CD4-positive, alpha-beta T cell (primary cell): Measurements from ENCODE around the gene MKKS. TPM values are rescaled to one million over a fixed set of nuclear protein-coding genes. Genes with fewer than 3 reads are reported as not detected.
A peak's percentile ranks its signal among the peaks of the same experiment; 100 is the strongest.

Experiments used
- ATAC-seq: fragments of 200-7000 bp; cut with Tn5 transposase; one replicate; pipeline ENCODE4 v1.10.0; 2022; ENCODE audit warnings: mild to moderate bottlenecking; ENCODE audit not compliant: poor library complexity
- CTCF ChIA-PET: fragments of 350-600 bp; sonication (Branson Sonifier 250); formaldehyde crosslinking; loops from one replicate; lab custom pipeline; 2021; ENCODE audit warnings: antibody characterized with exemption, inconsistent platforms; lab: Charles Lee
- POLR2A ChIA-PET: fragments of 350-600 bp; sonication (Branson Sonifier 250); formaldehyde crosslinking; loops from one replicate; lab custom pipeline; 2021; ENCODE audit warnings: antibody characterized with exemption, inconsistent platforms; lab: Charles Lee
- DNase-seq, 14 experiments: peaks; one replicate each; pipeline ENCODE4 v3.0.0-alpha.2; 2013 to 2020; ENCODE audit warnings: mixed read lengths in 2 of 14
- H3K27ac ChIP-seq, 2 donors: one replicate each; pipeline versions ENCODE4 v1.5.1 to v1.7.0; 2013; ENCODE audit warnings: low read length in 2 of 2, low read depth in 1 of 2, mild to moderate bottlenecking in 1 of 2
- H3K27me3 ChIP-seq, 2 experiments: 1 replicate in 1 of 2; 2 replicates in 1 of 2; pipeline versions ENCODE4 v1.6.1 to v1.7.0; 2013; ENCODE audit warnings: low read length in 2 of 2, control low read depth in 1 of 2, mild to moderate bottlenecking in 1 of 2, moderate library complexity in 1 of 2; ENCODE audit not compliant: insufficient read depth in 2 of 2, control insufficient read depth in 1 of 2
- H3K36me3 ChIP-seq: one replicate; pipeline ENCODE4 v1.6.1; 2013; ENCODE audit warnings: low read length, control low read depth; ENCODE audit not compliant: insufficient read depth
- H3K4me1 ChIP-seq: one replicate; pipeline ENCODE4 v1.6.1; 2013; ENCODE audit warnings: low read length, control low read depth; ENCODE audit not compliant: insufficient read depth
- H3K4me3 ChIP-seq: one replicate; pipeline ENCODE4 v1.5.1; 2013; ENCODE audit warnings: mild to moderate bottlenecking, low read length, moderate library complexity
- H3K9me3 ChIP-seq, 2 experiments: 1 replicate in 1 of 2; 2 replicates in 1 of 2; pipeline versions ENCODE4 v1.6.1 to v1.7.0; 2013; ENCODE audit warnings: low read length in 2 of 2, mild to moderate bottlenecking in 2 of 2, control low read depth in 1 of 2, moderate library complexity in 1 of 2; ENCODE audit not compliant: control insufficient read depth in 1 of 2, insufficient read depth in 1 of 2
- H3K27ac Mint-ChIP-seq: one replicate; pipeline ENCODE4 v1.8.0; 2020; ENCODE audit warnings: mixed read lengths
- H3K27me3 Mint-ChIP-seq: one replicate; pipeline ENCODE4 v1.8.0; 2021; ENCODE audit warnings: mixed read lengths
- H3K36me3 Mint-ChIP-seq: one replicate; pipeline ENCODE4 v1.8.0; 2021; ENCODE audit warnings: low read depth, mixed read lengths
- H3K4me1 Mint-ChIP-seq: one replicate; pipeline ENCODE4 v1.8.0; 2021; ENCODE audit warnings: low read depth, mixed read lengths
- H3K4me3 Mint-ChIP-seq: one replicate; pipeline ENCODE4 v1.8.0; 2020; ENCODE audit warnings: mild to moderate bottlenecking, mixed read lengths
- H3K9me3 Mint-ChIP-seq: one replicate; pipeline ENCODE4 v1.8.0; 2020; ENCODE audit warnings: mixed read lengths
- intact Hi-C, 2 experiments: fragments of 100-400 bp; cut with DNase I in 1 of 2; cut with micrococcal nuclease in 1 of 2; formaldehyde crosslinking; loops; one replicate each; pipeline versions ENCODE4 v1.15.1 to v1.9.0; 2023 to 2025; cut with DNase I, micrococcal nuclease
- total RNA-seq, 174 experiments: library from RNA in 2 of 174; stranded (reverse) in 2 of 174; gene quantifications; one replicate each; pipeline ENCODE4 v1.2.3 and lab custom pipeline; 2021 to 2026
- TF ChIP-seq, protein P1 (sequence below): fragments of 200-600 bp; IDR thresholded peaks from one replicate; pipeline ENCODE4 v1.8.0; 2022; ENCODE audit warnings: antibody characterized with exemption, mild to moderate bottlenecking

Gene MKKS
- total RNA-seq, 2 experiments from 2014 or later, result 0.66 to 0.78 TPM

- intact Hi-C loops, result loop anchor here in 1 of 2 experiments (10.0 kb wide), 1 partner anchor 1023 kb away; no protein-coding TSS in a partner anchor
These were observed 6.0 kb downstream of the MKKS start for GRCh38 chr20:10428008-10428407.

DNA sequence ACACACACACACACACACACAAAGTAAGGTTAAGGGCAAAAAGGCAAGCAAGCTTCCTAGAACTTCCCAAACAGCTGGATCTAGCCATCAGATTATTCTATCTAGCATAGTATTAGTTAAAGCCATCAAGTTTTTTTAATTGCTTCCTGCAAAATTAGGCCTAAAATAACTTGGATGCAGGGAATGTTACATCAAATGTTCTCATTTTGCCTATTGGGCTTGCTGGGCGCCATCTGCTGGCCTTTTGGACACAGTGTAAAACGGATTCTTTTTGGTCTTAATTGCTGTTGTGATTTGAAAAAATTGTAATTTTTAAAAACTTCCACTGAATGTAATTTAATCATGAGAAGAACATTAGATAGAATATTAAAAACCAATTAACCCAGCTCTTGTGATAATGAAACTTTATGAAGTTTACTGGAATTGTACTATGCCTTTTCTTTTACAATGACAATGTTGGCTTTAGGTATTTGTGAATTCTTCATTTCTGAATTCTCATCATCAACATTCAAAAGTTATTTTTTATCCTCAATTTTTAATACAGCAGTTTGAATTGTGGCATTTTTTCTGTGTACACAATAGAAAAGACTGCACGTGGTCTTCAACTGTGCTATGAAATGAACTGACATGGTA is 6.8 kb downstream of the MKKS start:
- H3K36me3 ChIP-seq, result peaks cover 7% of the 10 kb centered on the region
- ATAC-seq (no peak), DNase-seq (peak in 13 of 14 experiments; percentile 13 to 70 (median 35))
- Mint-ChIP-seq H3K9me3 (no peaks in the 10 kb centered on the region), H3K27me3 (no peaks in the 10 kb centered on the region), H3K4me1 (peaks cover 56% of the 10 kb centered on the region), H3K27ac (no peak overlapping the region), H3K36me3 (peaks cover 13% of the 10 kb centered on the region), H3K4me3 (no peak overlapping the region)
- no peaks in the 10 kb centered on the region for H3K27me3 ChIP-seq
- H3K4me3 ChIP-seq, result no peak overlapping the region
- no peak overlapping the region for H3K27ac ChIP-seq
- POLR2A ChIA-PET, result no interaction called here
- CTCF ChIA-PET, result interaction anchor here (0.7 to 1.4 kb wide), 4 partner anchors 9 to 1223 kb away, joined by 3 to 5 read pairs (median 3); partner anchors contain the start of gene ANKEF1
- intact Hi-C loops, result loop anchor here (1.0 to 10.0 kb wide), 2 partner anchors 449 to 1022 kb away; no protein-coding TSS in a partner anchor
- TF ChIP-seq, protein P1, sequence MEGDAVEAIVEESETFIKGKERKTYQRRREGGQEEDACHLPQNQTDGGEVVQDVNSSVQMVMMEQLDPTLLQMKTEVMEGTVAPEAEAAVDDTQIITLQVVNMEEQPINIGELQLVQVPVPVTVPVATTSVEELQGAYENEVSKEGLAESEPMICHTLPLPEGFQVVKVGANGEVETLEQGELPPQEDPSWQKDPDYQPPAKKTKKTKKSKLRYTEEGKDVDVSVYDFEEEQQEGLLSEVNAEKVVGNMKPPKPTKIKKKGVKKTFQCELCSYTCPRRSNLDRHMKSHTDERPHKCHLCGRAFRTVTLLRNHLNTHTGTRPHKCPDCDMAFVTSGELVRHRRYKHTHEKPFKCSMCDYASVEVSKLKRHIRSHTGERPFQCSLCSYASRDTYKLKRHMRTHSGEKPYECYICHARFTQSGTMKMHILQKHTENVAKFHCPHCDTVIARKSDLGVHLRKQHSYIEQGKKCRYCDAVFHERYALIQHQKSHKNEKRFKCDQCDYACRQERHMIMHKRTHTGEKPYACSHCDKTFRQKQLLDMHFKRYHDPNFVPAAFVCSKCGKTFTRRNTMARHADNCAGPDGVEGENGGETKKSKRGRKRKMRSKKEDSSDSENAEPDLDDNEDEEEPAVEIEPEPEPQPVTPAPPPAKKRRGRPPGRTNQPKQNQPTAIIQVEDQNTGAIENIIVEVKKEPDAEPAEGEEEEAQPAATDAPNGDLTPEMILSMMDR, result peak; percentile 88
- H3K4me1 ChIP-seq, result no peaks in the 10 kb centered on the region
- no peaks in the 10 kb centered on the region for H3K9me3 ChIP-seq

More at GRCh38 chr20:10428008-10428407, 6.0 kb downstream of the MKKS start:
- Mint-ChIP-seq H3K27ac (no peak overlapping the region), H3K4me3 (no peak overlapping the region), H3K27me3 (no peaks in the 10 kb centered on the region), H3K9me3 (no peaks in the 10 kb centered on the region), H3K36me3 (peaks cover 13% of the 10 kb centered on the region), H3K4me1 (peaks cover 58% of the 10 kb centered on the region)
- no peak overlapping the region for H3K4me3 ChIP-seq
- H3K27ac ChIP-seq, result no peak overlapping the region
- CTCF ChIA-PET, result interaction anchor here (1.4 kb wide), 1 partner anchor 393 kb away, joined by 5 read pairs; the partner anchor contains the start of gene ANKEF1
- H3K27me3 ChIP-seq, result no peaks in the 10 kb centered on the region
- H3K4me1 ChIP-seq, result peaks cover 3% of the 10 kb centered on the region
- H3K9me3 ChIP-seq, result no peaks in the 10 kb centered on the region
- peak in 1 of 14 experiments; percentile 25 for DNase-seq
- POLR2A ChIA-PET, result no interaction called here
- H3K36me3 ChIP-seq, result peaks cover 7% of the 10 kb centered on the region
- TF ChIP-seq, protein P1, result no peak
- no peak for ATAC-seq

GRCh38 chr20:10423735-10424134 is 10.3 kb downstream of the MKKS start:
- H3K27ac Mint-ChIP-seq, result no peak overlapping the region
- H3K27me3 Mint-ChIP-seq, result no peaks in the 10 kb centered on the region
- DNase-seq (no peak), ATAC-seq (no peak)
- H3K4me3 Mint-ChIP-seq, result no peak overlapping the region
- H3K9me3 Mint-ChIP-seq, result no peaks in the 10 kb centered on the region
- H3K4me1 ChIP-seq, result no peaks in the 10 kb centered on the region
- H3K36me3 Mint-ChIP-seq, result peaks cover 28% of the 10 kb centered on the region
- POLR2A ChIA-PET, result no interaction called here
- intact Hi-C loops, result loop anchor here in 1 of 2 experiments (10.0 kb wide), 1 partner anchor 1019 kb away; no protein-coding TSS in a partner anchor
- no peak overlapping the region for H3K27ac ChIP-seq
- H3K4me3 ChIP-seq, result no peak overlapping the region
- H3K27me3 ChIP-seq, result no peaks in the 10 kb centered on the region
- TF ChIP-seq, protein P1, result no peak
- no peaks in the 10 kb centered on the region for H3K9me3 ChIP-seq
- CTCF ChIA-PET, result no interaction called here
- peaks cover 34% of the 10 kb centered on the region for H3K4me1 Mint-ChIP-seq
- peaks cover 18% of the 10 kb centered on the region for H3K36me3 ChIP-seq
